GM21576 (cell line): ENCODE measurements around the gene CACNA2D1.

Experiments used
- ATAC-seq: cut with Tn5 transposase; IDR thresholded peaks from one replicate; pipeline ENCODE4 v1.9.1; 2021; ENCODE audit warnings: mild to moderate bottlenecking, moderate library complexity; ENCODE audit not compliant: unreplicated experiment

The CACNA2D1 gene

GRCh38 chr7:82347808-82348207 lies 95.8 kb downstream of the CACNA2D1 start:
- no peak for ATAC-seq

GRCh38 chr7:82345886-82346285 lies 97.7 kb downstream of the CACNA2D1 start:
- no peak for ATAC-seq

- ATAC-seq: no peak
Observed at GRCh38 chr7:82343716-82344115, 99.9 kb downstream of the CACNA2D1 start.

GRCh38 chr7:82339958-82340357 lies 103.6 kb downstream of the CACNA2D1 start:
- no peak for ATAC-seq

- no peak for ATAC-seq
Observed at GRCh38 chr7:82335927-82336326, 107.7 kb downstream of the CACNA2D1 start.

- no peak for ATAC-seq
Observed at GRCh38 chr7:82335001-82335400, 108.6 kb downstream of the CACNA2D1 start.

GRCh38 chr7:82331234-82331633 lies 112.3 kb downstream of the CACNA2D1 start:
- no peak for ATAC-seq

GRCh38 chr7:82330706-82331215 lies 112.8 kb downstream of the CACNA2D1 start:
- no peak for ATAC-seq

GRCh38 chr7:82327898-82328297 lies 115.7 kb downstream of the CACNA2D1 start:
- no peak for ATAC-seq

GRCh38 chr7:82325416-82325815 lies 118.2 kb downstream of the CACNA2D1 start:
- no peak for ATAC-seq

GRCh38 chr7:82323806-82324205 lies 119.8 kb downstream of the CACNA2D1 start:
- no peak for ATAC-seq

- ATAC-seq: no peak
Observed at GRCh38 chr7:82319674-82320118, 123.9 kb downstream of the CACNA2D1 start.

- no peak for ATAC-seq
Observed at GRCh38 chr7:82318786-82319185, 124.8 kb downstream of the CACNA2D1 start.

GRCh38 chr7:82317760-82318159 lies 125.8 kb downstream of the CACNA2D1 start:
- ATAC-seq: no peak

GRCh38 chr7:82317257-82317721 lies 126.3 kb downstream of the CACNA2D1 start:
- no peak for ATAC-seq

GRCh38 chr7:82313269-82313668 lies 130.3 kb downstream of the CACNA2D1 start:
- no peak for ATAC-seq

GRCh38 chr7:82312646-82313045 lies 130.9 kb downstream of the CACNA2D1 start:
- ATAC-seq: no peak

GRCh38 chr7:82305347-82306005 lies 138.1 kb downstream of the CACNA2D1 start:
- ATAC-seq: no peak

GRCh38 chr7:82294865-82295264 lies 148.7 kb downstream of the CACNA2D1 start:
- ATAC-seq: no peak

GRCh38 chr7:82294382-82294784 lies 149.2 kb downstream of the CACNA2D1 start:
- no peak for ATAC-seq

- no peak for ATAC-seq
Observed at GRCh38 chr7:82293467-82293866, 150.1 kb downstream of the CACNA2D1 start.

- no peak for ATAC-seq
Observed at GRCh38 chr7:82291931-82292330, 151.6 kb downstream of the CACNA2D1 start.

- ATAC-seq: no peak
Observed at GRCh38 chr7:82289889-82290288, 153.7 kb downstream of the CACNA2D1 start.
